ENCODE data around the gene PCNX1. TPM values are rescaled to one million over a fixed set of nuclear protein-coding genes. Genes with fewer than 3 reads are reported as not detected.

The PCNX1 gene
- total and polyA plus RNA-seq, 2 donors (not counting 1 experiment from before 2014, with no cell fraction given), result 17.0 to 84.5 TPM

GRCh38 chr14:71086567-71086966 is 179.3 kb downstream of the PCNX1 start:
- ChIA-PET POLR2A (no interaction called here), CTCF (interaction anchor here (0.7 kb wide), 1 partner anchor 695 kb away, joined by 3 read pairs; no protein-coding TSS in a partner anchor)
- intact Hi-C loops (cut with micrococcal nuclease), result no loop called here
- H3K4me1 ChIP-seq (ENCODE audit: control insufficient read depth in 2 of 2, insufficient read depth in 2 of 2, low read length in 2 of 2), result no peaks in the 10 kb centered on the region
- Mint-ChIP-seq H3K4me1 (no peaks in the 10 kb centered on the region), H3K27ac (no peak overlapping the region), H3K27me3 (no peaks in the 10 kb centered on the region), H3K9me3 (ENCODE audit: insufficient read depth) (no peaks in the 10 kb centered on the region), H3K4me3 (no peak overlapping the region)
- ATAC-seq (ENCODE audit: low read depth), result no peak
- no peak overlapping the region for H3K9ac ChIP-seq (ENCODE audit: low read length)
- WGBS (ENCODE audit: insufficient coverage), result 98% methylated on average over 6 of the region's 7 CpGs
- no peaks in the 10 kb centered on the region for H3K27me3 ChIP-seq (replicated peaks in 1 of 4; ENCODE audit: control extremely low read depth in 1 of 4, control insufficient read depth in 3 of 4, insufficient read depth in 4 of 4, low read length in 3 of 4)
- no peak for TF ChIP-seq EZH2 (IDR thresholded peaks at IDR 0.05; ENCODE audit: borderline replicate concordance, insufficient read depth, low read depth, low read length, poor library complexity, severe bottlenecking)
- TF ChIP-seq CTCF (IDR thresholded peaks at IDR 0.05), result no peak
- H3K27ac ChIP-seq (ENCODE audit: low read length in 2 of 2), result no peak overlapping the region
- no peaks in the 10 kb centered on the region for H3K9me3 ChIP-seq (ENCODE audit: control extremely low read depth in 1 of 3, control insufficient read depth in 2 of 3, insufficient read depth in 1 of 3, low read length in 2 of 3)
- H3K4me3 ChIP-seq (ENCODE audit: control extremely low read depth in 1 of 5, extremely low read depth in 1 of 5, insufficient read depth in 1 of 5, low read depth in 2 of 5, low read length in 4 of 5), result no peak overlapping the region
- peaks cover 9 to 38% of the 10 kb centered on the region in 2 experiments for H3K36me3 ChIP-seq (replicated peaks in 1 of 2; ENCODE audit: control extremely low read depth in 1 of 2, control insufficient read depth in 1 of 2, extremely low read depth in 1 of 2, insufficient read depth in 2 of 2, low read length in 1 of 2)
- H2AFZ ChIP-seq (ENCODE audit: insufficient read depth, low read depth, low read length, poor library complexity, severe bottlenecking), result no peak overlapping the region
- no peak for DNase-seq
- H3K79me2 ChIP-seq (ENCODE audit: control insufficient read depth, insufficient read depth, low read length), result no peaks in the 10 kb centered on the region
- H3K4me2 ChIP-seq (replicated peaks; ENCODE audit: low read depth, low read length, poor library complexity, severe bottlenecking), result no peak overlapping the region
- H4K20me1 ChIP-seq (ENCODE audit: control insufficient read depth, insufficient read depth, low read length, poor library complexity, severe bottlenecking), result peaks cover 4% of the 10 kb centered on the region

- H3K36me3 ChIP-seq (replicated peaks in 1 of 2; ENCODE audit: control extremely low read depth in 1 of 2, control insufficient read depth in 1 of 2, extremely low read depth in 1 of 2, insufficient read depth in 2 of 2, low read length in 1 of 2), result peaks cover 18 to 41% of the 10 kb centered on the region in 2 experiments
These were observed 182.7 kb downstream of the PCNX1 start for GRCh38 chr14:71089971-71090370.

More at GRCh38 chr14:71089971-71090370, 182.7 kb downstream of the PCNX1 start:
- no peaks in the 10 kb centered on the region for H3K27me3 ChIP-seq (replicated peaks in 1 of 4; ENCODE audit: control extremely low read depth in 1 of 4, control insufficient read depth in 3 of 4, insufficient read depth in 4 of 4, low read length in 3 of 4)
- Mint-ChIP-seq H3K4me1 (no peaks in the 10 kb centered on the region), H3K9me3 (ENCODE audit: insufficient read depth) (no peaks in the 10 kb centered on the region), H3K27ac (no peak overlapping the region), H3K4me3 (no peak overlapping the region), H3K27me3 (no peaks in the 10 kb centered on the region)
- H3K27ac ChIP-seq (ENCODE audit: low read length in 2 of 2), result no peak overlapping the region
- peaks cover 4% of the 10 kb centered on the region for H4K20me1 ChIP-seq (ENCODE audit: control insufficient read depth, insufficient read depth, low read length, poor library complexity, severe bottlenecking)
- ChIA-PET POLR2A (no interaction called here), CTCF (no interaction called here)
- DNase-seq (no peak), ATAC-seq (ENCODE audit: low read depth) (no peak)
- no peak overlapping the region for H2AFZ ChIP-seq (ENCODE audit: insufficient read depth, low read depth, low read length, poor library complexity, severe bottlenecking)
- H3K4me2 ChIP-seq (replicated peaks; ENCODE audit: low read depth, low read length, poor library complexity, severe bottlenecking), result no peak overlapping the region
- no peak overlapping the region for H3K9ac ChIP-seq (ENCODE audit: low read length)
- no peaks in the 10 kb centered on the region for H3K9me3 ChIP-seq (ENCODE audit: control extremely low read depth in 1 of 3, control insufficient read depth in 2 of 3, insufficient read depth in 1 of 3, low read length in 2 of 3)
- intact Hi-C loops (cut with micrococcal nuclease), result loop anchor here (1.0 kb wide), 1 partner anchor 37 kb away; no protein-coding TSS in a partner anchor
- H3K4me3 ChIP-seq (ENCODE audit: control extremely low read depth in 1 of 5, extremely low read depth in 1 of 5, insufficient read depth in 1 of 5, low read depth in 2 of 5, low read length in 4 of 5), result no peak overlapping the region
- TF ChIP-seq EZH2 (IDR thresholded peaks at IDR 0.05; ENCODE audit: borderline replicate concordance, insufficient read depth, low read depth, low read length, poor library complexity, severe bottlenecking) (no peak), CTCF (IDR thresholded peaks at IDR 0.05) (no peak)
- no peaks in the 10 kb centered on the region for H3K79me2 ChIP-seq (ENCODE audit: control insufficient read depth, insufficient read depth, low read length)
- no peaks in the 10 kb centered on the region for H3K4me1 ChIP-seq (ENCODE audit: control insufficient read depth in 2 of 2, insufficient read depth in 2 of 2, low read length in 2 of 2)
